Breast epithelium (tissue), 4 donors: ENCODE results near the gene C1RL. TPM values are rescaled to one million over a fixed set of nuclear protein-coding genes. Genes with fewer than 3 reads are reported as not detected.

Experiments used
- DNase-seq, 2 donors: peaks; one replicate each; pipeline ENCODE4 v3.0.0-alpha.2; 2019; ENCODE audit warnings: low spot score in 2 of 2
- H3K27ac ChIP-seq, 2 donors: fragments of 200-600 bp; sonication (generic) in 1 of 2; one replicate each; pipeline ENCODE4 v1.5.1; 2016 to 2019; ENCODE audit warnings: mild to moderate bottlenecking in 1 of 2
- H3K27me3 ChIP-seq, 2 donors: fragments of 200-600 bp; sonication (generic) in 1 of 2; one replicate each; pipeline versions ENCODE4 v1.5.1 to v1.6.0; 2017 to 2019; ENCODE audit warnings: control low read depth in 1 of 2, mild to moderate bottlenecking in 1 of 2
- H3K36me3 ChIP-seq: fragments of 200-600 bp; one replicate; pipeline ENCODE4 v1.5.1; 2019
- H3K4me1 ChIP-seq, 2 donors: fragments of 200-600 bp; sonication (generic); one replicate each; pipeline ENCODE4 v1.5.1; 2016 to 2019; ENCODE audit warnings: control low read depth in 1 of 2
- H3K4me3 ChIP-seq, 3 donors: fragments of 200-600 bp; sonication (generic); 1 replicate in 2 of 3; 2 replicates in 1 of 3; pipeline ENCODE4 v1.5.1; 2016 to 2019; ENCODE audit warnings: mild to moderate bottlenecking in 3 of 3, moderate library complexity in 2 of 3
- H3K9me3 ChIP-seq, 2 donors: fragments of 200-600 bp; sonication (generic) in 1 of 2; one replicate each; pipeline ENCODE4 v1.5.1; 2016 to 2019; ENCODE audit warnings: control low read depth in 1 of 2
- CTCF ChIP-seq, 3 donors: fragments of 450-650 bp; IDR thresholded peaks; one replicate each; pipeline ENCODE4 v1.5.1; 2016 to 2017; ENCODE audit warnings: antibody characterized with exemption in 3 of 3, mild to moderate bottlenecking in 3 of 3, moderate library complexity in 3 of 3
- POLR2A ChIP-seq: fragments of 450-650 bp; IDR thresholded peaks from one replicate; pipeline ENCODE4 v1.6.1; 2016; ENCODE audit warnings: antibody characterized with exemption, mild to moderate bottlenecking, moderate library complexity
- POLR2AphosphoS5 ChIP-seq, 3 donors: sonication (generic); formaldehyde crosslinking; IDR thresholded peaks; one replicate each; pipeline ENCODE4 v1.6.1; 2017; ENCODE audit warnings: antibody characterized with exemption in 3 of 3
- intact Hi-C: fragments of 100-400 bp; cut with DNase I; formaldehyde crosslinking; loops from one replicate; pipeline ENCODE4 v1.15.1; 2023; ENCODE audit warnings: low total_unique reads
- total RNA-seq, 3 donors: library from RNA; depleted of rRNA; stranded (reverse); fragments of >200 nt; gene quantifications; one replicate each; pipeline ENCODE4 v1.1.0, GENCODE V29; 2016

The C1RL gene
- total RNA-seq, 3 donors from 2014 or later = 80.6 to 138 (median 124) TPM

- intact Hi-C loops = loop anchor here (10.0 kb wide), 1 partner anchor 169 kb away; the partner anchor contains the start of genes C12orf57 and RNU7-1
- Histone ChIP-seq H3K4me1 (no peaks in the 10 kb centered on the region), H3K4me3 (no peak overlapping the region), H3K27ac (peak overlapping the region in 1 of 2 donors; percentile 57), H3K36me3 (no peaks in the 10 kb centered on the region), H3K27me3 (no peaks in the 10 kb centered on the region), H3K9me3 (no peaks in the 10 kb centered on the region)
- no peak for DNase-seq
- TF ChIP-seq POLR2A (no peak), CTCF (IDR thresholded peaks at IDR 0.05) (peak; percentile 78 to 91 (median 81)), POLR2AphosphoS5 (IDR thresholded peaks at IDR 0.05) (no peak)
Measured at GRCh38 chr12:7113389-7113871, 4.4 kb upstream of the C1RL start.

- no peaks in the 10 kb centered on the region for H3K4me1 ChIP-seq
- no peak for TF ChIP-seq POLR2AphosphoS5 (IDR thresholded peaks at IDR 0.05)
- TF ChIP-seq CTCF (IDR thresholded peaks at IDR 0.05) = no peak
- TF ChIP-seq POLR2A = no peak
- no peaks in the 10 kb centered on the region for H3K27me3 ChIP-seq
- H3K36me3 ChIP-seq = no peaks in the 10 kb centered on the region
- peak overlapping the region; percentile 31 to 52 for H3K27ac ChIP-seq
- no peak overlapping the region for H3K4me3 ChIP-seq
- intact Hi-C loops = loop anchor here (10.0 kb wide), 1 partner anchor 167 kb away; the partner anchor contains the start of genes C12orf57 and RNU7-1
- no peaks in the 10 kb centered on the region for H3K9me3 ChIP-seq
- no peak for DNase-seq
Measured at GRCh38 chr12:7112041-7112440, 3.0 kb upstream of the C1RL start.

GRCh38 chr12:7110661-7111060 is 1.6 kb upstream of the C1RL start:
- Histone ChIP-seq H3K4me3 (no peak overlapping the region), H3K4me1 (no peaks in the 10 kb centered on the region), H3K27ac (peak overlapping the region in 1 of 2 donors; percentile 98), H3K9me3 (no peaks in the 10 kb centered on the region), H3K27me3 (no peaks in the 10 kb centered on the region), H3K36me3 (no peaks in the 10 kb centered on the region)
- TF ChIP-seq CTCF (IDR thresholded peaks at IDR 0.05) = no peak
- TF ChIP-seq POLR2AphosphoS5 (IDR thresholded peaks at IDR 0.05) = no peak
- TF ChIP-seq POLR2A = no peak
- intact Hi-C loops = loop anchor here (10.0 kb wide), 1 partner anchor 166 kb away; the partner anchor contains the start of genes C12orf57 and RNU7-1
- no peak for DNase-seq

GRCh38 chr12:7109572-7109920 is 532 bp upstream of the C1RL start:
- H3K36me3 ChIP-seq = no peaks in the 10 kb centered on the region
- peak overlapping the region; percentile 64 to 88 (median 65) for H3K4me3 ChIP-seq
- DNase-seq = no peak
- intact Hi-C loops = no loop called here
- no peaks in the 10 kb centered on the region for H3K4me1 ChIP-seq
- no peaks in the 10 kb centered on the region for H3K27me3 ChIP-seq
- peak overlapping the region; percentile 95 to 98 for H3K27ac ChIP-seq
- no peaks in the 10 kb centered on the region for H3K9me3 ChIP-seq
- TF ChIP-seq POLR2A (no peak), POLR2AphosphoS5 (IDR thresholded peaks at IDR 0.05) (no peak), CTCF (IDR thresholded peaks at IDR 0.05) (no peak)

GRCh38 chr12:7108003-7108795 is 815 bp downstream of the C1RL start:
- peak; percentile 70 to 73 for DNase-seq
- Histone ChIP-seq H3K9me3 (no peaks in the 10 kb centered on the region), H3K4me1 (no peaks in the 10 kb centered on the region), H3K27ac (peak overlapping the region; percentile 95 to 98), H3K36me3 (no peaks in the 10 kb centered on the region), H3K4me3 (peak overlapping the region; percentile 64 to 88 (median 65)), H3K27me3 (no peaks in the 10 kb centered on the region)
- intact Hi-C loops = no loop called here
- TF ChIP-seq CTCF (IDR thresholded peaks at IDR 0.05) = no peak
- TF ChIP-seq POLR2AphosphoS5 (IDR thresholded peaks at IDR 0.05) = peak; percentile 15 to 51 (median 41)
- TF ChIP-seq POLR2A = peak; percentile 77
